NCI-H2029 treated with DMSO at 0.1 percent for 48 hours (cell line): ENCODE data around the gene LILRB3.
"Not testable (repeated sequence)": the region's sequence is repeated elsewhere in the genome, so short reads cannot be mapped to it uniquely, and the experiment has no call there.

Source experiments
- DNase-seq: peaks from one replicate; lab custom pipeline; 2025; lab: John Stamatoyannopoulos, UW

LILRB3 gene

DNA sequence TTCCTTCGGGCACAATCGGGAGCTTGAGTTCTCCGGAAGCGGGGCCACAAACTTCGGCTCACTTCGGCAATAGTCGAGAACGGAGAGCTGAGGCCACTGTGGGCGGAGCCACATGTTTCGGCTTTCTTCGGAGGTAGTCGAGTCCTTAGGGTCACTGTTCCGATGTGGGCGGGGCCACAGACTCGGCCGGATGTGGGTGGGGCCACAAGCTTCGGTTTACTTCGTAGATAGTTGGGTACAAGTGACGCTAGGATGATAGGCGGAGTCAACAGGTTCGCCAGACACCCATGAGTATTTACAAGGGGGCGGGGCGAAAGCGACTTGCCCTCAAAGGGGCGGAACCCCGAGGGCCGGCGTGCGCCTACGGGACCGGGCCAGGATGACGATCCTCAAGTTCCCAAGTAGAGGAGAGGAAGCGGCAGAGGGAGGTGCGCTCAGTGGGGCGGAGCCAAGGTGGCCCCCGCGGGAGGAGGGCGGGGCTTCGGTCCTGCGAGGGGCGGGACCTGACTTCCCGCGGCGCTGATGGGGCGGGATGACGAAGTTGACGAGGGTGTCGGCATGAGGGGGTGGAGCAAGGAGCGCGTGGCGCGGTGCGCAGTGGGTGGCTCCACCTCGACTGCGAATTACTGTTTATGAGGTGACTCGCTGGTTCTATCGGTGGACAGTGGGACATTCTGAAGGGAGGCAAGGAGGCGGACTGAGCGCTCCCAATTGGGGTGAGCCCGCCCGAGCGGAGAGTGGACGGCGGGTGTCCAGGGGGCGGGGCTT lies 32.9 kb downstream of the LILRB3 start:
- peak; percentile 99 for DNase-seq

DNA sequence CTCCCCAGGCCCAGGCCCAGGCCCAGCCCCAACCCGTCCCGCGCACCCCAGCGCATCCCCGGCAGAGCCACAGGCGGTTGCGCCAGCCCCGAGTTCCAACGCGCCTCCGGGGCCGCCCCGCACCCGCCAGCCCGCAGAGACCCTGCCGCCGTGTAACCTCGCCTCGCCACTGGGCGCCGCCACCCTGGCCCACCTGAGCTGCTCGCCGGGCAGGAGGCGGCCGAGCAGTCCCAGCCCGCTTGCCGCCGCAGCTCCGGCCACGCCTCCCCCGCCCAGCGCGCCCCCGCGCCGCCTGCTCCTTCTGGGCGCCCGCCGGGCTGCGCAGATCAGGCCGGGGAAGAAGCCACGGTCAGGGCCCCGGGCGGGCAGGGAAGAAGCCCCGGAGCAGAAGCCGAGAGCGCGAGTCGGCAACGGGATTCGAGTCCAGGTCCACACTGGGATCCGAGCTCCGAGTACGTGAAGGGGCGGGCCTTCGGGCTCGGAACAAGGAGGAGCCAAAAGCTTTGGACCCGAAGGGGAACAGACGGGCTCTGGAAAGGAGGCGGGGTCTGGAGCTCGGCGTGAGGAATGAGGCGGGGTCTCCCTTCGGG lies 33.6 kb downstream of the LILRB3 start, which contains the start of gene MBOAT7:
TSS of gene MBOAT7 (minus strand) at position 436 of the 590 bp plus-strand sequence. CDS start 1,072 bp downstream, outside the sequence.
- DNase-seq = no peak

DNA sequence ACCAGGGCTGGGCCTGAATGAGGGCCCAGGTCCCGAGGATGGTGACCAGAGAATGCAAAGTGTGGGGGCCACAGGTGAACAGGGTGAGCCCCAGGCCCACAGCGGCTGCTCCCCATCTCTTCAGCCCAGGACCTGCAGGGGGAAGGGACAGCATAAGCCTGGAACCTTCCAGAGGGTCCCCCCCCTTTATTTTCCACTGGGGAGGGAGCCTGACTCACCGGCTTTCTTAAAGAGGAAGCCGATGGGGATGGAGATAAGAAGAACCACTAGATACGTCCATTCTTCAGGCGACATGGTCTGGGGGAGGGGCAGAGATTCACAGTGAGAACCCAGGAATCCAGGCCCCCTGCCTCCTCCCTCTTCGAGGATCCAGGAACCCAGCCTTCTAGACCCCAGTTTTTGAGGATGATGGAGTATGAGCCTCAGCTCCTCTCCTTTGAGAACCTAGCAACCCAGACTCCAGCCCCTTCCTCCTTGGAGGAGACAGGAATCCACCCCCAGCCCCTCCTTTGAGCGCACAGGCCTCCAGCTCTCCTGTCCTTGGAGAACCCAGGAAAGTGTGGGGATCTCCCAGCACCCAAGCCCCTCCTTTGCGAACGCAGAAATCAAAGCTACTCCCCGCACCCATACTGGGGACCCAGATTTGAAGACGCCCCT lies 34.5 kb downstream of the LILRB3 start:
- no peak for DNase-seq

DNA sequence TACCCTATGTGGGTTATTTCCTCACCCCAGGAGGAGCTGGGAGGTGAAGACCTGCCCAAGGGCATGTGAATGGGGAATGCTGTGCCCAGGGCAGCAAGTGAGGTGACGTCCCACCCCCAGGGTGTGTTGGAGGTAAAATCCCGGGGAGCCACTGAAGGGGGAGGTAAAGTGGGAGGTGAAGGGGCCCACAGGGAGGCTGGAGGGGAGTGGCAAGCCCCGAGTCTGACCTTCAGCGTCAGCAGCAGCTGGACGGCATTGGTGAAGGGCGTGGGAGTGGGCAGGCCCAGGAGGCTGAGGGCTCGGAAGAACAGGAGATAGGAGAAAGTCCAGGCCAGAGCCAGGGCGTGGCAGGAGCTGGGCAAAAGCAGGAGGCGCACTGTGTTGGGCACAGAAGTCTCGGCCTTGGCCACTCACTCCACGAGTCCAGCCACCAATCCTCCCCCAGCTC lies 35.8 kb downstream of the LILRB3 start:
- DNase-seq = no peak

DNA sequence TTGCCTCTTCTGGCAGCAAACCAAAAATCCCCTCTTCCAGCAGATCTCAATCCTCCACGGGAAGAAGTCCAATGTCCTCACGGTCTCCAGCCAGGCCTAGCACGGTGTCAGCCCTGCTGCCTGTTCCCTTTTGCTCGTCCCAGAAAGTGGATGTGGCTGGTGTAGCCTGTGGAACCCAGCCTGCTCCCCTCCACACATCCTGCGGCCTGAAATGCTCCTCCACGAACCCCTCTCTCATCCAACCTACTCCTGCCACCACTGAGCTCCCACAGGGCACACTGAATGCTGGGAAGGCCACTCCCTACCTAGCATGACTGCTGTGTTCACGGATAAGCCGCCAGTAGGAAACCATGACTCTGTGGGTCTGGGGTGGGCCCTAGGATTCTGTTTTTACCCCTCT lies 36.5 kb downstream of the LILRB3 start:
- DNase-seq = no peak

DNA sequence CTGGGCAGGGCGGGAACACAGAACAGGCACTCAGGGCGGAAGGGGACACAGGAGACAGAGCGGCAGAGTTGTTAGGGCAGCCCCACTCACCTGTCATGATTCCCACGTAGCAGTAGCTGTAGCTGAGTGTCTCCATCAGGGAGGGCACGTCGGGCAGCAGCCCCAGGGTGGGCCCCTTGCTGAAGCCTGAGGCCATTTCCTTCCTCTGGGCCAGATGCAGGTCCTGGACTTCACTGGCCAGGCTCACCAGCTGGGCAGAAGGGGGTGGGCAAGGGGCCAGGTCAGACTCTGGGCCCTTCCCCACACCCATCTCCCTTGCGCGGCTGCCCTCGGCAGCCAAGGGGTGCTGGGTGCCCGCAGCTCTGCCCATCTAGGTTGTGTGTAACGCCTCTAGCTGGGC lies 39.4 kb downstream of the LILRB3 start:
- DNase-seq = no peak

DNA sequence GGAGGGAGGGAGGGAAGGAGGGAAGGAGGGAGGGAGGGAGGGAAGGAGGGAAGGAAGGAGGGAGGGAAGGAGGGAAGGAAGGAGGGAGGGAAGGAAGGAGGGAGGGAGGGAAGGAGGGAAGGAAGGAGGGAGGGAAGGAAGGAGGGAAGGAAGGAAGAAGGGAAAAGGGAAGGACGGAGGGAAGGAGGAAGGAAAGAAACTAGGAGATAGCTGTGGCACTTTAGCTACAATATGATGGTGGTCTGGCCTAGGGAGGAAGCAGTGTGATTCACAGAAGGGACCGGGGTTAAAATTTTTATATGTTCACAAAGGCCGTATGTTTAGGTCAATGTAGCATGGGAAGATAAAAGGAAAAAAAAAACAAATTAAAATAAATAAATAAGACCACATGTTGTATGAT lies 40.9 kb downstream of the LILRB3 start:
- not testable (repeated sequence) for DNase-seq

DNA sequence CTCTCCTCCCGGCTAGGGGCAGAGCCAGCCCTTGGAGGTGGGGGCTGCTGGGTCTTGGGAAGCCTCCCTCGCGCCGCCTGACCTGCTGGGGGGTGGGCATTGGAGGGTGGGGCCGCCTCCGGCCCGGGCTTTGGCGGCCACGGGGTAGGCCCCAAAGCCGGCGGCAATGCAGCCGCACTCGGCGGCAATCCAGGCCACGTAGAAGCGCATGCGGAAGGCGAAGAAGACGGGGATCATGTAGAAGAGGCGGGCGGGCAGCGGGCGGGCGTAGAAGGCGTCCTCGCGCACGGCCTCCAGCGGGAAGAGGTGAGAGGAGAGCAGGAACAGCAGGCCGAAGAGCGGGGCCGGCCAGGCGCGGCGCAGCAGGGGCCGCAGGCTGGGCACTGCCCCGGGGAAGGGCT lies 42.1 kb downstream of the LILRB3 start:
- no peak for DNase-seq

DNA sequence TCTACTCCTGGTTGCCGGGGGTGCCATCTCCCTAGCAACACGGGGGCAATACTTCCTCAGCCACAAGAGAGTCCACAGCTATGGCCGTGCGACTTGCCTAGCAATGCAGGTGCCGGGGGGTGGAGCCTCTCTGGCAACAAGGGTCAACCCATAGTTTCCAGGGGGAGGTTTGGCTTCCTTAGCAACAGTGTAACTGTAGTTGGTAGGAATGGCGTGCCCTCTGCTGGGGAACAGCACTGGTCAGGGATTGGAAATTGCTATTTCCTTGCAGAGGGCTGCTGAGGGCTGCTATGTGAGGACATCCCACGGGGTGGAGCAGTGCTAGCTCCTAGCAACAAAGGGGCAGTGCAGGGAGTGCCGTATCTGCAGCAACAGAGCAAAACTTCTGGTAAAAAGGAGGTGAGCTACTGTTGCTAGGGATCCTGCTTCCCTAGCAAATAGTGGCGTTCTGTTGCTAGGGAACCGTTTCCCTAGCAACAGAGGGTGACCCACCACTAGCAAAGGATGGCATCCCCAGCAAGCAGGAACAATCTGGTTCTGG lies 42.8 kb downstream of the LILRB3 start:
- no peak for DNase-seq

DNA sequence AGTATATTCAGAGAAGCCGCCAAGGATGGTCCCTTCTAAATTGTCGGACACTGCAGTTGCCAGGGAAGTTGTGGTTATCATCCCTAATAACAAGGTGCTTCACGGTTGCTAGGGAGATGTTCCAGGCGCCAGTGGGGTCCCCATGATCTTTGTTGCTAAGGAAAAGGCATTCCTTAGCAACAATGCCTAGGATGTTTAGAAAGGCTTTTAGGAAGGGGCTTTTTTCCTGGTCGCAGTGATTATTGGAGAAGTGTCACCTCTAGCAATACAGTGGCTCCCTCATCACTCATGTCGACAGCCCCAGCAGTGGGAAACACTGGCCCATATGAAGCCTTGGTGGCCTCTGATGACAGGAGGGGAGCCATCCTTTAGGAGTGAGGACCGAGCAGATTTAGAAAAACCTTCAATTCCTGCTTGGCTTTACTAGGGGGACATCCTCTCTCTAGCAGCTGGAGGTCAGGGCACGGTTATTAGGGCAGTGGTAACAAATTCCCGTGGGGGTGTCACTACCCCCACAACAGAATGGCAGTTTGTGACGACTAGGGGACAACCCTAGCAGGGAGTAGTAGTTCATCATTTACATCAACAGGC lies 43.5 kb downstream of the LILRB3 start:
- DNase-seq = no peak

DNA sequence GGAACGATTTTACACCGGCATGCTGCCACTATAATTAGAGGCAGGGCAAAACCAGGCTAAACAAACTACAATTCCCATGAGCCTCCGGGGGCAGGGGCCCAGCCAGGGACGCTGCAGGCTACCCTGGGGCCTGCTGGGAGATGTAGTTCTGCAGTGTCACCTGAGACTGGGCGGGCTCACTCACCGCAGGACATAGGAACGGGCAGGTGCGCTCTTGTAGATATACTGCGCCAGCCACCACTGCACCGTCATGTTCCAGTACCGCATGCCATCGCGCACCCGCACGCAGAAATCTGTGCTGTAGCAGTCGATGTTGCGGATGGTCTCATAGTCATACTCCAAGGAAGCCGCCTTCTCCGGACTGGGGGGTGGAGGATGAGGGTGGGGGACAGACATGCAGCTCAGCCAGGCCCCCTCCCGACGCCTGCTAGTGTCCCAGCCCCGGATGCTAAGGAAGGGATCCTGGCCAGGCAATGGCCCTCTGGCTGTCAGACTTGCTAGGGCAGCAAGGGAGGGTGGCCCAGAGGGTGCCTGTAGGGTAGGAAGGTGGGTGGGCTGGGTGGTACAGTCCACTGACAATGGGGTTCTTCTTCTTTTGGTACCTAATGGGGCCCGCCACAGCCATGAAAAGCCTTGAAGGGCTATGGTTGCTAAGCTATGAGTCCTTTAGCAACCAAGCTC lies 44.1 kb downstream of the LILRB3 start:
- peak; percentile 66 for DNase-seq

DNA sequence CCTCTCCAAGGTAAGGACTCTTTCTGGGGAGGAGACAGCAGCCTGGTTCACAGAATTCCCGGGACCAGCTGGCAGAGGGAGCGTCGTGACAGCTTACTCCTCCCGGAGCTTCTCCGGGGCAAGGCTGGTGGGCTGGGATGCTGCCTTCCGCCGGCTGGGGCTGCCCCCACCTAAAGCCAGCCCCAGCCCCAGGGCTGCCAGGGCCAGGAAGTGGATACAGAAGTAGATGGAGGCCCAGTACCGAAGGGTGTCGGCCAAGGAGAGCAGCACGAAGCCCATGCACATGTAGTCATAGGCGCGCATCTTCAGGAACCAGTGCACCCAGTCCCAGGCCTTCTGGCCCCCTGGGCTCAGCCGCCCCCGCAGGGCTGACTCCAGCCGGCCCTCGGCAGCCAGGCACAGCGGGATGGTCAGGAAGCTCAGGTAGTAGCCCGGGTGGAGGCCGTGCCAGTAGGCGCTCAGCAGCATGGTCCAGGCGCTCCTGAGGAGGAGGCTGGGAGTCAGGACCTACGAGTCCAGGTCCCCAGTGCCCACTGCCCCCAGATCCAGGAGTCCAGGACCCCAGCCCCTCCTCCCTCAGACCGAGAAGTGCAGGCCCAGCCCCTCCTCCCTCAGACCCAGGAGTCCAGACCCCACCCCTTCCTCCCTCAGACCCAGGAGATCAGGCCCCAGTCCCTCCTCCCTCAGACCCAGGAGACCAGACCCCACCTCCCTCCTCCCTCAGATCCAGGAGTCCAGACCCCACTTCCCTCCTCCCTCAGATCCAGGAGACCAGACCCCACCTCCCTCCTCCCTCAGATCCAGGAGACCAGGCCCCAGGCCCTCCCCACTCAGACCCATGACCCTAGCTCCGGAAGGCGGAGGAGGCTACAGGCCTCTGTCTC lies 48.6 kb downstream of the LILRB3 start:
- no peak for DNase-seq

DNA sequence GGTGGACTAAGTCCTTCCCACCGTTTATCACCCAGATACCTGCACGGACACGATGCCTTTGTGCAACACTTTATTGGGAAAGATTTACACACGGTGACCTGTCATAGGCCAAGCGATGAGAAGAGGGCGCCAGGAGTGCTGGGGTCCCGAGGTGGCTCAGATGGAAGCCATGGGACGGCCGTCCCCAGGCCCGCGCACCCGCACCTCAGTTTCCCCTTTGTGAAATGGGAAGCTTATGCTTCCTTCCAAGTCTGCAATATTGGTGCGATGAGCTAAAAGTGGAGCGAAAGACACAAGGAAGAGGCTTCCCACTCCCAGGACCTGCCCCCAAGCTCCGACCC lies 49.5 kb downstream of the LILRB3 start:
- no peak for DNase-seq

DNA sequence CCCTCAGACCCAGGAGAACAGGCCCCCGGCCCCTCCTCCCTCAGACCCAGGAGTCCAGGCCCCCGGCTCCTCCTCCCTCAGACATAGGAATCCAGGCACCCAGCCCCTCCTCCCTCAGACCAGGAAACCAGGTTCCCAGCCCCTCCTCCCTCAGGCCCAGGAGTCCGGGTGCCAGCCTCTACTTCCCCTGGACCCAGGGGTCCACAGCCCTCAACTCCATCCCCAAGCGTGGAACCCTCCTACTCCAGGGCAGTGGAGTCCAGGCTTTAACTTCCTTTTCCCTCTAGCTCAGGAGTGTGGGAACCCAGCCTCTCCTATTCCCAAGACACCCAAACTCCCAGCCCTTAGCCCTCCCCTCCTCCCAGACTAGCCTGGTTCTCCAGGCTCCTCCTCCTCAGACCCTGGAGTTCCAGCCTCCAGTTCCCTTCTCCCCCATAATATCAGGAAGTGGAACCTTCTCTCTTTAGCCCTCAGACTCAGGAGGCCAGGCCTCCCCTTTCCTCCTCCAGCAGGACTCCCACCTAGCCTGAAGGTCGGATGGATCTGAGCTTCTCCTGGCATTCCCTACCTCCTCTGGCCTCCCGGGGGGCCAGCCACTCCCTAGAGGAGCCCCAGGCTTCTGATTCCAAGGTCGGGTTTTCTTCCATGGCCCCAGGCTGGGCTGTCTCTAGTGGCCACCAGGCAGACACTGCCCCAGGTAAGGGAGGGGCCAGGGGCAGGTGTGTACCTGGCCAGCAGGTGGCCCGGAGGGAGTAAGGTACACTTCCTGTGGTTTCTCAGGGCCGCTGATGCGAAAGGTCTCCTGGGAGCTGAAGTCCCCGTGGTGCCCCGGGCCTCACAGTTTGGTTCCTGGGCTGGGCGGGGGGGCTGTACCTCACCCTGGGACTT lies 50.1 kb downstream of the LILRB3 start, which contains the start of gene TMC4:
TSS of gene TMC4 (minus strand) at position 690 of the 888 bp plus-strand sequence. CDS start at position 647, 43 bp downstream.
- peak; percentile 59 for DNase-seq

DNA sequence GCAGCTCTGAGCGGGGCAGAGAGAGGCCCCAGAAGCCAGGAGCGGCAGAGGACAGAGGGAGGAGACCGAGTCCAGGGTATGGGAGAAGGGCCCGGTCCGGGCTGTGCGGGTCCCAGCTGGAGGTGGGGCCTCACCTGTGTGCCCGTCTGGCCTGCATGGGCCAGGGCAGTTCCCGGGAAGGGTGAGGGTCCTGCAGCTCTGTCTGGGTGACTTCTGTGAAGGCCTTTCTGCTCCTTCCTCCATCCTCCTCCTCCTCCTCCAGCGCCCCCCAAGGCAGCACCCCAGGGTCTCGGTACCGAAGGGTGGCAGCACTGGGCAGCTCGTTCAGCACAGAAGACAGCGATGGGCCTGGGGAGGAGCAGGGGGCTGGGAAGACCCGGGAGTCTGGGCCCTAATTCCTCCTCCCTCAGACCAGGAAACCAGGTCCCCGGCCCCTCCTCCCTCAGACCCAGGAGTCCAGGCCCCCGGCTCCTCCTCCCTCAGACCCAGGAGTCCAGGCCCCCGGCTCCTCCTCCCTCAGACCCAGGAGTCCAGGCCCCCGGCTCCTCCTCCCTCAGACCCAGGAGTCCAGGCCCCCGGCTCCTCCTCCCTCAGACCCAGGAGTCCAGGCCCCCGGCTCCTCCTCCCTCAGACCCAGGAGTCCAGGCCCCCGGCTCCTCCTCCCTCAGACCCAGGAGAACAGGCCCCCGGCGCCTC lies 50.9 kb downstream of the LILRB3 start:
- not testable (repeated sequence) for DNase-seq

DNA sequence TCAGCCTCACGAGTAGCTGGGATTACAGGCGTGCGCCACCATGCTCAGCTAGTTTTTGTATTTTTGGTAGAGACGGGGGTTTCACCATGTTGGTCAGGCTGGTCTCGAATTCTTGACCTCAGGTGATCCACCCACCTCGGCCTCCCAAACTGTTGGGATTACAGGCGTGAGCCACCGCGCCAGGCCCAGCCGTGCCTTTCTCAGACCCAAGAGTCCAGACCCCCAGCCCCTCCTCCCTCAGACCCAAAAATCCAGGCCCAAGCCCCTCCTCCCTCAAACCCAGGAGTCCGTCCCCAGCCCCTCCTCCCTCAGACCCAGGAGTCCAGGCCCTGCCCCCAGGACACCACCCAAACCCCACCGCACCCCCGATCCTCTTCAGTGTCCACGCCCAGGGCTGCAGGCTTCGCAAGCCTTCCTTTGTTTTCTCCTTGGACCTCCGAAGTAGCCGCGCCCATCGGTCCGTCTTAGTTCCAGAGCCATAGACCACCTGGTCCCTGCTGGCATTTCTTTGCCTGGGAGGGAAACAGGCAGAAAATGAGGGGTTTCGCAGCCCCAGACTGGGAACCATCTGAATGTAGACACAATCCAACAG lies 53.6 kb downstream of the LILRB3 start:
- DNase-seq = no peak

DNA sequence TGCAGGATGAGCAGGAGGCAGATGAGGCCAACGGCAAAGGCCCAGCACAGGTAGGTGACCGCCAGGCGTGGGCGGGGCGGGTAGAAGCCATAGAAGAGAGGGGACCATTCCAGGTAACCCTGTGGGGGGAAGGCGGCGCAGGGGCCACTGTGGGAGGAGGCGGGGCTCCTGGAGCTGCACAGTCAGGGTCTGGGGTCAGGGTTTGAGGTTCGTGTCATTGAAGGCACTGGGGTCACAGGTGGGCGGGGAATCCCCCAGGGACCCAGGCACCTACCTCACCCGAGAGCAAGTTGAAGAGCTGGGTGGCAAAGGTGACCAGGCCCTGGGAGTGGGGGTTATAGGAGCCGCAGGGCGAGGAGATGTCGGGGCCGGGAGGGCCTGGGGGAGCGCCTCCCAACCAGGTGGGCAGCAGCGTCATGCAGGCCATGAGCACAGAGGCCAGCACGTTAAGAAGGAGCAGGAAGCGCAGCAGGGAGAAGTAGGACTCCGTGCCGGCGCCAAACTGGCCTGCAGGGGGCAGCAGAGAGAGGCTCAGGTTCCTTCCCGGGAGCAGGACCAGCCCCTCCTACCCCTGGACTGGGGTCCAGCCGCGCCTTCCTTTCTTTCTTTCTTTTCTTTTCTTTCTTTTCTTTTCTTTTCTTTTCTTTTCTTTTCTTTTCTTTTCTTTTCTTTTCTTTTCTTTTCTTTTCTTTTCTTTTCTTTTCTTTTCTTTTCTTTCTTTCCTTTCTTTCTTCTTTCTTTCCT lies 54.5 kb downstream of the LILRB3 start:
- peak; percentile 62 for DNase-seq
